ENCODE measurements around the gene SPOCK1.

Gene SPOCK1

GRCh38 chr5:137366526-137366925, 132.6 kb downstream of the SPOCK1 start:
- H3K4me3 ChIP-seq (ENCODE audit: low read depth, low read length): no peak overlapping the region
- DNase-seq (ENCODE audit: low read depth): no peak
- TF ChIP-seq MAX (IDR thresholded peaks at IDR 0.05; ENCODE audit: low read depth, low read length): no peak
- no peak for TF ChIP-seq POLR2A (IDR thresholded peaks at IDR 0.05; ENCODE audit: extremely low read depth, insufficient read length)
- no peak for TF ChIP-seq CTCF (IDR thresholded peaks at IDR 0.05; ENCODE audit: low read depth, low read length)
- TF ChIP-seq MYC (IDR thresholded peaks at IDR 0.05; ENCODE audit: low read depth, low read length): no peak

- H3K4me3 ChIP-seq (ENCODE audit: low read depth, low read length): no peak overlapping the region
- DNase-seq (ENCODE audit: low read depth): no peak
- TF ChIP-seq CTCF (IDR thresholded peaks at IDR 0.05; ENCODE audit: low read depth, low read length) (no peak), POLR2A (IDR thresholded peaks at IDR 0.05; ENCODE audit: extremely low read depth, insufficient read length) (no peak), MYC (IDR thresholded peaks at IDR 0.05; ENCODE audit: low read depth, low read length) (no peak), MAX (IDR thresholded peaks at IDR 0.05; ENCODE audit: low read depth, low read length) (no peak)
Measured at GRCh38 chr5:137365126-137365865, 133.8 kb downstream of the SPOCK1 start.

- no peak for DNase-seq (ENCODE audit: low read depth)
- no peak for TF ChIP-seq CTCF (IDR thresholded peaks at IDR 0.05; ENCODE audit: low read depth, low read length)
- TF ChIP-seq MAX (IDR thresholded peaks at IDR 0.05; ENCODE audit: low read depth, low read length): no peak
- TF ChIP-seq MYC (IDR thresholded peaks at IDR 0.05; ENCODE audit: low read depth, low read length): no peak
- no peak for TF ChIP-seq POLR2A (IDR thresholded peaks at IDR 0.05; ENCODE audit: extremely low read depth, insufficient read length)
- H3K4me3 ChIP-seq (ENCODE audit: low read depth, low read length): no peak overlapping the region
Measured at GRCh38 chr5:137361280-137361679, 137.8 kb downstream of the SPOCK1 start.

- H3K4me3 ChIP-seq (ENCODE audit: low read depth, low read length): no peak overlapping the region
- no peak for TF ChIP-seq POLR2A (IDR thresholded peaks at IDR 0.05; ENCODE audit: extremely low read depth, insufficient read length)
- TF ChIP-seq CTCF (IDR thresholded peaks at IDR 0.05; ENCODE audit: low read depth, low read length): no peak
- TF ChIP-seq MAX (IDR thresholded peaks at IDR 0.05; ENCODE audit: low read depth, low read length): no peak
- no peak for DNase-seq (ENCODE audit: low read depth)
Measured at GRCh38 chr5:137360607-137361006, 138.5 kb downstream of the SPOCK1 start.

GRCh38 chr5:137359941-137360340, 139.2 kb downstream of the SPOCK1 start:
- TF ChIP-seq MAX (IDR thresholded peaks at IDR 0.05; ENCODE audit: low read depth, low read length): no peak
- no peak for TF ChIP-seq MYC (IDR thresholded peaks at IDR 0.05; ENCODE audit: low read depth, low read length)
- TF ChIP-seq CTCF (IDR thresholded peaks at IDR 0.05; ENCODE audit: low read depth, low read length): no peak
- no peak for TF ChIP-seq POLR2A (IDR thresholded peaks at IDR 0.05; ENCODE audit: extremely low read depth, insufficient read length)
- no peak for DNase-seq (ENCODE audit: low read depth)
- H3K4me3 ChIP-seq (ENCODE audit: low read depth, low read length): no peak overlapping the region
